ENCODE data around the gene FCHSD2.
"Not testable (repeated sequence)": the region's sequence is repeated elsewhere in the genome, so short reads cannot be mapped to it uniquely, and the experiment has no call there.

FCHSD2 gene

DNA sequence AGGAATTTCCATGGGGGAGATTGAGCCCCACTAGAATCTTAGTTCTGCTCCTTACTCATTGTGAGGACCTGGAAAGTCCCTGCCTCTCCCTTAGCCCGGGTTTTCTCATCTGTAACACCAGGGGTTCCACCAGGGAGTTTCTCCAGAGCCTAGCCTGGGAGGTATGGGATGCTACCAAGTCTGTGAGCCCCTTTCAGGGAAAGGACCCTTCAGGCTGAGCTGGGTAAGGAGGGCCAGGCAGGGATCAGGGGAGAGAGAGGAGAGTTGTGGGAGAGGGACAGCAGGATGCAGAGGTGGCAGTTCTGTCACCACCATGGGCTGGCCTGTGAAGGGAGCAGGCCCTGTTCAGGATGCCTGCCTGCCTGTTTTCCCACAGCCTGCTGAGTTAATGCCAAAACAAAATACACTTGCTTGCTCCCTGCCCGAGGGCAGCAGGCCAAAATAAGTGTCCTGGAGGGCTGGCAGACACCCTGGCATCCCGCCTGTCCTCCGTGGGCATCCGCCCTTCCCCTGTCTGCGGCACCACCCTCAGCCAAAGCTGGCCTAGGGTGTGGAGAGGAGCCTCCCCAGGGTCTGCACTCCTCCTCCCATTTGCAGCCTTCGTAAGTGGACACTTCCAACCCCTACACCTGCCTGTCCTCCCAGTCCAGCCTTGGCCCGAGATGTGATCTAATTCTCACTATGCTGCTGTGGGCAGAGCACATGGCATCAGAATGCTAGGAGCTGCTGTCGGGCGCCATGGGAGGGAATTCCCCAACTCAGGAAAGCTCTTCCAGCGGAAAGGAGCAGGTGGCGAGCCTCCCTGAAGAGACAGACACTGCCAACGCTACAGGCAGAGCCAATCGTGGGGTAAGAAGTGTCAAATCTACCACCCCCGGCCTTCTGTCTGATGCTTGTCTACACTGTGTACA, 5.9 kb upstream of the FCHSD2 start:
- no peak for DNase-seq

DNA sequence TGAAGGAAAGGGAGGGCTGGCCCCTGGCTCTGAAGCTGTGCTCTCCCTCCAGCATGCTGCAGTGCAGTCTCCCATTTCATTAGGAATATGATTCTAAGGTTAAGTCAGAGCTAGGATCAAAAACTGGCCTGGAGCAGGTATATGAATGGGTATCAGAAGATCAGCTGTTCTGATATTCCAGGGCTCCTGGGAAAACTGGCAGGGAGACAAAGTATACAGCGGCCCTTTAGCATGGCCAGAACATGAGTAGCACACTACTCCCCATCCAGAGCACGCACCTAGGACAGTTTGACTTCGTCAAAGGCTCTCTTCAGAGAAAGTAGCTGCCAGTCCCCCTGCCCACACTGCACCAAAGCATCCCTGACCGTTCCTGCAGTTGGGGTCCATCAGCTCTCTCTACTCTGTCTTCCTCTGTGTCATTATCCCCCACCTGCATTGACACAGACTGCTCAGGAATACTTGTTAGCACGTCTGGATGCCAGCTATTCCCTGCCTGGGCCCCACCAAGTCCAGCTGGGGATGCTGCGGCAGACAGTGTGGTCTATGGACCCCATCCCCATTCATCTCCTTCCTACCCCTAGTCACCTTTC, 4.0 kb upstream of the FCHSD2 start:
- DNase-seq, result no peak

DNA sequence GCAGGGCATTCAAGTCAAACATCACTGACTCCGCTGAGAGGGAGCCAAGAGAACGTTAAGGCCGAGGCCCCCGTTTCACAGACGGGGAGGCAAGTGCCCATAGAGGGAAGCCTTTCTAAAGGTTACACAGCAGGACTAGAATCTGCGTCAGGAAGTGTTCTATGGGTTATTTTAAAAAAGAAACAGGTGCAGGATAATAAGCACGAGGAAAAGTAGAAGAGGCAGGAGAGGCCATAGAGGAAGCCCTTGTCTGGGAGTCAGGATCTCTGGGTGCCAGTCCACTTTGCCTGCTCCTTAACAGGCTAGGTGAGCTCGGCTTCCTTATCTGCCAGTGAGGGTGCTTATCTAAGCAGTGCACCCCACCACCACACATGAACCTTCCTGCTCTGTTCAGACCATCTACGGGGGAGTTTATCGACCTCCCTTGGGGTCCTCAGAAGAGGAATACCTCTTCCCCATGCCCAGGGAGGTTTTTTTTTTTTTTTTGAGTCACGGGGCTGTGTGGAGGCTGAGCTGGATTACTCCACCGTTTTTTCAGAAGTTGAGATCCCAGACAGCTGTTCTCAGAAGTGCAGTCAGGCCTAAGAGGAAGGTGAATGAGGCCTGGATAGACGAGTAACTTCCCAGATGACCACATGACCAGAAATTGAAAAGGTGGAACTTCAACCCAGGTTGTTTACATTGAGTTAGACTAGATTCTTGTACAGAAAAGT, 1.2 kb upstream of the FCHSD2 start:
- no peak for DNase-seq

DNA sequence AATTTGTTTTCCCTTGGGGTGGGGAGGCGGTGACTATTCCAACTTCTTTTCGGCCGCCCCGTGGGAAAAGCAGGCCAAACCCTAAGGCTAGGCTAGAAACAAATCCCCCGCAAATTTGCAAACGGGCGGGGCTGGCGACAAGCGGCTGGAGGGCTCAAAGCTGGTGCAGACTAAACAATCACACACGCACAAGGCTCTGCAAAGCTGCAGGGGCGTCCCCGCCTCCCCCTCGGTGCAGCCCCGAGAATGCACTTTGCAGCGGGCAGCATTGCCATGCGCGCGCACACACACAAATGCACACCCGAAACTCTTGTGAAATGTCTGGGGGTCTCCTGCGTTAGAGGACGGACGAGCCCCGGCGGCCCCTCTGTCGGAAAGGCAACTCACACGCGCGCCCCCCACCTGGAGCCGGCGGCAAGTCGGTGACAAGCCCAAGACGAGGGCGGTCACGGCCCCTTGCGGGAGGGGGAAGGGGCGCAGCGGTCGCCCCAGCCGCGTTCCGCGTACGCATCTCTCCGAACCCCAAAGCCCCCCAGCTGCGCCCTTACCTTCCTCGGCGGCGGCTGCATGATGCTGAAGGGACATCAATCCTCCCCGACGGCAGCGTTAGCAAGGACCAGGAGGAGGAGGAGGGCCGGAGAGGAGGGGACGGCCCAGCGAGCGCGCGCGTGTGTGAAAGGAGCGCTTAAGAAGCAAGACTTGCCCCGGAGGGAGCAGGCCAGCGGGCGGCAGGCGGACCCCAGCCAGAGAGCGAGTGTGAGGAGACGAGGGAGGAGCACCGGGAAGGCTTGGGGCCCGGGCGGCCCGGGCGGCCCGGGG, 600 bp downstream of the FCHSD2 start:
- DNase-seq, result peak; percentile 61

DNA sequence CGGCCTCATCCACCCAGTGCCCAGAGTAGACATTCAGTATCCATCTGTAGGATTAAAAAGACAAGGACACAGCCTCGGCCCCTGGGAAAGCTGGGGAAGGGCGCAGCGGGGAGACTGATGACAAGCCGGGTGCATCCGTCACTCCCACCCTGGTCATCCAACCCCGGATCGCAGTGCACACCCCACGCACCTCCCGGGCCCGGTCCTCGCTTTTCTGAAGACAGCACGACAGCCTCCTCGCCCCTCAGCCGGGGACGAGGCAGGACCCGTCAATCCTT, 1.1 kb downstream of the FCHSD2 start:
- DNase-seq, result peak; percentile 26

DNA sequence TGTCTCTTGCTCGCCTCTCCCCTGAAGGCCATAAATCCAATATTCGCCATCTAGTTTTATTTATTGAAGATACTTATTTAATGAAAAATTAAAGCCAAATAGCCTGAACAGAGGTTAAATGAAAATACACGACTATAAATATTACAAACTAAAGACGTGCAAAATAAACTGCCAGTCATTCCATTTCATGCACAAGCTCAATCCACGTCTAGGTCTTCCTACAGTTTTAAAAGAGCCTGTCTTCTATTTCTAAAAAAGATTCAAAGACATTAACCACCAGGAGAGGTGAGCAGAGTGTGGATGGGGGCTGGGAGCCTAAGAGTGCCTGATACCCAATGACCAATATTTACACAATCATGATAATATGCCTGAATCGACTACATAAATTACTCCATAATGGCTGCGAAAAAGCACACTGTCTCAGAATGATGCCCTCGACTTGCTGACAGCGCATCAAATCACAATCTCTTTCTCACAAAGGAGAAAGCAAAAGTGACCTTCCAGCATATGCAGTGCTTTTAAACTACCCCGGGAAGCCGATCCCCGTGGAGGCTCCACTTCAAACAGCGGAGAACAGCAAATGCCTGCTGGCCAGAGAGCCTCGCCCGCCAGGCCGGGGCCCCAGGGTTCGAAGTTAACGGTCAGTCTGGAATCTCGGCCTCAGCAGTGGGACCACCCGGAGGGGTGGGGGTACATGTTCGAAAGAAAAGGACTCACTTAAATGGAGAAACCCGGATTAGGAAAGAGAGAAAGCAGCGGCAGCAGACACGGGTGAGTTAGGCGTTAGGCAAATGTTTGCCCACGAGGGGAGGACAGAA, 1.7 kb downstream of the FCHSD2 start:
- no peak for DNase-seq

DNA sequence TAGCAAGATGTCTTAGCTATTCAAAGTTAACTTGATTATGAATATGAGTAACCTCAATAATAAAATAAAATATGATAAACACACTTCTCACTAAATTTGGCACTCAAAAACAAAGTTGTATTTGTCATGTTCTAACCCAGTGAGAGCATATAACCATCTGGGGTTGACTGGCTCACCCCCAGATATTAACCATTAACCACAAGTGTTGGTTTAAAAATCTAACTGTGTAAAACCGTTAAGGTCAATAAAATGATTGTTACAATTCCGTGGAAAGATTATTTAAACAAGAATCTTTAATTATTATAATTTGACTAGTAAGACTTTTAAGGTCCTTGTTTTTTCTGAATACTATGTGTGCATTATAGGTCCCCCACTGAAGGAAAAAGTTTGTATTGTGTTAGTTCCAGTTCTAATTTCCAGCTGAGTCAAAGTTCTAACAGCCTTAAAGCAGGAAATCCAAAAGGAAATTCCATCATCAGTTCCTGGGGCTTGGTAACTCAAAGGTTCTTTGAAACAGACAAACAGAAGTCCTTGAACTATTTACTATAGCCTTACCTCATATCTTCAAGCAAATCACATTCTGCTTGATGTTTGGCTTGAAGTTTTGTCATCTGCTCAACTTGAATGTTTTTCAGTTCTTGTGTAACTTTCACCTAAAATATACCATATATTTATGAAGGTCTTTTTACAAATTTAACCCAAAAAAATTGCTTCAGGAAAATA, 2.5 kb downstream of the FCHSD2 start:
- DNase-seq, result no peak

DNA sequence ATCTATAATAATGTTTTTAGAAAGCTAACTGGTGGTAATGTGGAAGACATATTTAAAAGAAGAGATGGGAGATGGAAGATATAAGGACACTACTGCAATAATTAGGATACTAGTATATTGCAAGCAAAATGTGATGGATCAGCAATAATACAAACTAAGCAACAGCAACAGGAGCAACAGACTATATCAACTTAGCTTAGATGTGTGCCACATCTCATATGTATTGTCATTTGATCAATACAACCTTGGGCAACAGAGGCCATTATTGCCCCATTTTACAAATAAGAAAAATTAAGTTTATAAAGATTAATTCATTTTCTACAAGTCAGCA, 4.2 kb downstream of the FCHSD2 start:
- DNase-seq, result no peak

DNA sequence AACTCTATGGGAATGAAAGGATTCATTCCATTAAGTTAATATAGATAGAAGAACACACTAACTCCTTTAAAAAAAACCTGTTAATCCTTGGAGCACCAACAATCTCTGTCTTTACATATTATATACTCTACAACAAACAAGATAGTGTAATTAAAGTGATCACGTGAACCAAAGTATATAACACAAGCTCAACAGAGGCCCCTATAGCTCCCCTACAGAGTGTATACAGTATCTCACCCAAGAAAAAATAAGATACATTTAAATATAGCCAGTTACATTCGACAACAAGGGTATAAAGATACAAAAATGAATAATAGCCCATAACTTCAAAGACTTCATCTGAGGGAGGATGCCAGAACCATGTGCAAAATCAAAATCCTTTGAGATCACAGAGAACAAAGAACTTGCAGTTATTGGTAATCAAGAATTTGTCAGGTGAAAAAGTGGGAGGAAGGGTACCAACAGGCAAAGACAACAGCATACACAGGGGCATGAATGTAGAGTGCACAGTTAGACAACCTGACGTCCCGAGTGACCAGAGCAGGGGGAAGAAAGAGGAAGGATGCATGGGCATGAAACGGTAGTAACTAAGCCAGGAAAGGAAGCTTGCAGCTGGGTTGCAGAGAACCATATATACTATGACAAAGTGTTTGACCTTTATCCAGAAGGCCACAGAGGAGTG, 4.7 kb downstream of the FCHSD2 start:
- no peak for DNase-seq

DNA sequence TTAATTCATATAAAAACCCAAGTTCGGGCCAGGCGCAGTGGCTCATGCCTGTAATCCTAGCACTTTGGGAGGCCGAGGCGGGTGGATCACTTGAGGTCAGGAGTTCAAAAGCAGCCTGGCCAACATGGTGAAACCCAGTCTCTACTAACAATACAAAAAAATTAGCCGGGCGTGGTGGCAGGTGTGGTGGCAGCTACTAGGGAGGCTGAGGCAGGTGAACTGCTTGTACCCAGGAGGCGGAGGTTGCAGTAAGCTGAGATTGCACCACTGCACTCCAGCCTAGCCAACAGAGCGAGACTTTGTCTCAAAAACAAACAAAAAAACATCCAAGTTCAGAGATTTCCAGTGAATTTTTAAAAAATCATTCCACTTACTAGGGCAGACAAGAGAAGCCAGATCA, 5.4 kb downstream of the FCHSD2 start:
- not testable (repeated sequence) for DNase-seq

DNA sequence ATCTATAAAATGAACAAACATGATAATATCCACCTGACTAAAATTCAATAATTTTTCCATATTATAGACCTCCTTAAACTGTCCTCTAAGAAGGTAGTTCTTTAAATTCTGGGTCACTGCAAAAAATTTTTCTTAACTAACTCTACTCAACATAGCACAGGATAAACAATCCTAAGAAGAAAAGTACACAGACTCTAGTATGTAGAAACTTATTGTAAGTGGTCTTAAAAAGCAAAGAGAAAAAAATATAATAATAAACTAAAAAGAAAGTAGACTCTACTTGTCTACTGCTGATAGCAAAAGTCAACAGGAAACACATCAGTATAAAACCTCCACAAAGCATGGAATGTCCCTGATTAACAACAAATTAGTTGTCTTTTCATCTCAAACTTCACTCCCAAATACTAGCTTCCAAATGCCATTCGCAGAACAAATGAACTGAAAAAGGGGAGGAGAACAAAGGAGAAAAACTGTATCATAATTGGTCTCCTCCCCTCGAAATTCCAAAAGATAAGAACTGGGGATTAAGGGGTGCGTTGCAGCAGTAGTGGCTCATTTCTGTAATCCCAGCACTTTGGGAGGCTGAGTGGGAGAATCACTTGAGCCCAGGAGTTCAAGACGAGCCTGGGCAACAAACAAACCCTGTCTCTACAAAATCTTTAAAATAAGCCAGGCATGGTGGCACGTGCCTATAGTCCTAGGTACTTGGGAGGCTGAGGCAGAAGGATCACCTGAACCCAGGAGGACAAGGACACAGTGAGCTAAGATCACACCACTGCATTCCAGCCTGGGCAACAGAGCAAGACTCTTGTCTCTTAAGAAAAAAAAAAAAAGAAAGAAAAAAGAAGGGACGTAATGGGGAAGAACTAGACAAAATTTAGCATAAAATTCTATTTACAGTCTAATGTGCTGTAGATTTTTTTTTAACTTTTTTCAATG, 6.5 kb downstream of the FCHSD2 start:
- DNase-seq, result no peak

DNA sequence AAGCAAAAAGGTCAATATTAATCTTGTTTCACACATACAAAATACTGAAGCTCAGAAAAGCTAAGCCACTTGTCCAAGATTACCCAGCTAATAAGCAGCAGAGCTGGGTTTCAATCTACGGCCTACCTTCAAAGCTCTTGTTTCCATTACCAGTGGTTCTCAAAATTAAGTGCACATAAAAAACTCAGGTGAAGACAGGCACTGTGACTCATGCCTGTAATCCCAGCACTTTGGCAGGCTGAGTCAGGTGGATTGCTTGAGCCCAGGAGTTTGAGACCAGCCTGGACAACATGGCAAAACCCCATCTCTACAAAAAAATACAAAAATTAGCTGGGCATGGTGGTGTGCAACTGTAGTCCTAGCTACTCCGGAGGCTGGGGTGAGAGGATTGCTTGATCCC, 9.8 kb downstream of the FCHSD2 start:
- DNase-seq, result not testable (repeated sequence)

DNA sequence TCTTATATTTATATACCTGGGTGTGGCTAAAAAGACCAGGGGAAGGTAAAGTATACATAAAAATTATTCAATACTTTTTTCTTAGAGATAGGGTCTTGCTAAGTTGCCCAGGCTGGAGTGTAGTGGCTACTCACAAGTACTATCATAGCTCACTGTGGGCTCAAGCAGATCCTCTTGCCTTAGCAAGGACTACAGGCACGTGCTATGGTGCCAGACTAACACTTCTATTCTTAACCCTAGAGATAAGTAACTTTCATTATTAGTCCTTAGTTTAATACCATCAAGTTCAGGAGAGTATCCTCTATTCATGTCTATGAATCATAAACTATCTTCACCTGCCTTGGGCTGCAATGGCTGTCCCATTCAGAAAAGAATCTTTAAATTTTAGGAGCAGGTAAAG, 11.9 kb downstream of the FCHSD2 start:
- no peak for DNase-seq

DNA sequence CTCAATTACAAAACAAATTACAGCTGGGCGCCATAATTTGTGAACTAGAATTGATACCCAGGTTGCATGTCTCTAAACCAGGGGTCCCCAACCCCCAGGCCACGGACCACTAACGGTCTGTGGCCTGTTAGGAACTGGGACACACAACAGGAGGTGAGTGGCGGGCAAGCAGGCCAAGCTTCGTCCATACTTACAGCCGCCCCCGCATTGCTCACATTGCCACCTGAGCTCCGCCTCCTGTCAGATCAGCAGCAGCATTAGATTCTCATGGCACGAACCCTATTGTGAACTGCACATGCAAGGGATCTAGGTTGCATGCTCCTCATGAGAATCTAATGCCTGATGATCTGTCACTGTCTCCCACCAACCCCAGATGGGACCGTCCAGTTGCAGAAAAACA, 12.9 kb downstream of the FCHSD2 start:
- no peak for DNase-seq

DNA sequence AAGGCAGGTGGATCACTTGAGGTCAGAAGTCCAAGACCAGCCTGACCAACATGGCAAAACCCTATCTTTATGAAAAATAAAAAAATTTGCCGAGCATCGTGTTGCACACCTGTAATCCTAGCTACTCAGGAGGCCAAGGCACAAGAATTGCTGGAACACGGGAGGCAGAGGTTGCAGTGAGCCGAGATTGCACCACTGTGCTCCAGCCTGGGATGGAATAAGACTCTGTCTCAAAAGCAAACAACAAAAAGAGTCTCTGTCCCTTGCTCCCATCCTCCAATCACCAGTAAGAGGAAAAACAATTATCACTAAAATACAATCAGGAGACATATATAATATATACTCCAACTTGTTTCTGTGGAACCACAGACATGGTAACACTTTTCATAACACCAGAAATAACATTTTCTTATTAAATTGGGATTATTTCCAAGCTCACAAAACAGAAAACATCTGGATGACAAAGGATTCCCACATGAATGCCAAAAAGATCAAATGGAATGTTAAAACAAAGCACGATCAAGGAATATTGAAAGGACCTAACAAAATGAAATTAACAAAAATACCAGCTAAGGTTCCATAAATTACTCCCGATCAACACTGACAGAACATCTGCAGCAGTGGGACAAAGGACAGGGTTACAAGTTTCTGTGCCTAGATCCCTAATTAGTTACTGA, 15.2 kb downstream of the FCHSD2 start:
- no peak for DNase-seq

DNA sequence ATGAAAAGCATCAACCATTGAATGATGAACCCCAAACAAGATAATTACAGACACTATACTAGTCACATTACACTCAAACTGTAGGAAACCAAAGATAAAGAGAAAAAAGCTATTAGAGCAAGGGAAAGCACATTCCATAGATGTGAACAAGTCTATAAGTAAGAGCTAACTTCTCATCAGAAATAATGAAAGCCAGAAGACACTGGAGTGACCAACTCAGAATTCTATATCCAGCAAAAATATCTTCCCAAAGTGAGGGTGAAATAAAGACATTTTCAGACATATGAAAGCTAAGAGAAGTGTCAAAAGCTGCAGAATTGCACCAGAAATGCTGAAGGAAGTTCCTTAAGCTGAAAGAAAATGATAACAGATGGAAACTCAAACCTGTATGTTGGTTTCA, 17.3 kb downstream of the FCHSD2 start:
- no peak for DNase-seq

DNA sequence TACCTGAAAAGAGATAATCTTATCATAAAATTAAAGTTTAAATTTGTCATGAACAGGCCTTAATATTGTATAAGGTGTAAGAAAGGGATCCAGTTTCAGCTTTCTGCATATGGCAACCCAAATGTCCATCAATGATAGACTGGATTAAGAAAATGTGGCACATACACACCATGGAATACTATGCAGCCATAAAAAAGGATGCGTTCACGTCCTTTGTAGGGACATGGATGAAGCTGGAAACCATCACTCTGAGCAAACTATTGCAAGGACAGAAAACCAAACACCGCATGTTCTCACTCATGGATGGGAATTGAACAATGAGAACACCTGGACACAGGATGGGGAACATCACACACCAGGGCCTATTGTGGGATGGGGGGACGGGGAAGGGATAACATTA, 18.2 kb downstream of the FCHSD2 start:
- not testable (repeated sequence) for DNase-seq

DNA sequence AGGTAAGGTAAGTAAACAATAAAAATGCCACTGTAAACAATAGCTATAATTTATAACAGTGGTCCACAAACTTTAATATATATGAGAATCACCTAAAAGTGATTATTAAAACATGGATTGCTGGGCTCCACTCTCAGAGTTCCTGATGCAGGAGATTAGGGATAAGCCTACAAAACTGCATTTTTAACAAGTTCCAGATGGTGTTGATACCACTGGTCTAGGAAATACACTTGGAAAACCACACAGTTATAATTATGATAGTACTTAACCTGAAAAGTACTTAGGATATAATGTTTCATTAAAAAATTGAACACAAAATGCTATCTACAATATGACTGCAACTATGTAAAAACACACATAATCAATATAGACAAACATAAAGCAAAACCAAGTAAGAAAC, 20.4 kb downstream of the FCHSD2 start:
- DNase-seq, result no peak

DNA sequence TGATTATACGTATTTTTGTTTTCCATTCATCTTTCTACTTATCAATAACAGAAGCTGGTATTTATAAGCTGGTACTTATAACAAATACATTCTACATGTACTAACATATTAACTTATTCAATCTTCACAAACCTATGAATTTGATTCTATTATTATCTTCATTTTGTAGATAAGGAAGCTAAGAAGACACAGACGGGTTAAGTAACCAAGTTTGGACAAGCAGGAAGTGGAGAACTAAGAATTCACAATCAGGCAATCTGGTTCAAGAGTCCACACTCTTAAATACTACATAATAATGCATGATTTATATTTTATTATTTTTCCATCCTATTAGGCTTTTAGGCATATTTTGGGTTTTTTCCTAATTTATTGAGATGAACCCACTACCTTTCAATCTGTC, 25.0 kb downstream of the FCHSD2 start:
- DNase-seq, result no peak

DNA sequence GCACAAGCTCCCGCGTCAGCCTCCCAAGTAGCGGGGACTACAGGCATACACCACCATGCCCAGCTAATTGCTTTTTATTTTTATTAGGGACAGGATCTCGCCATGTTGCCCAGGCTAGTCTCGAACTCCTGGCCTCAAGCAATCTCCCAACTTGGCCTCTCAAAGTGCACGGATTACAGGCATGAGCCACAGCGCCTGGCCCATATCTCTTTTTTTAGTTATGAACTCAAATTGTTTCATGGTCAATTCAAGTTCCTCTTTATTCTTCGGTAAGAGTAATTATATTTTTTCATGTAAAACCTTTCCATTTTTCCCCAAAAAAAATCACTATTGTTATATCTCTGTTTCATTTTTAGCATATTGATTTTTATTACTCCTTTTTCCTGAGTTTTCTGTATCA, 25.5 kb downstream of the FCHSD2 start:
- no peak for DNase-seq

All from stimulated activated CD4-positive, alpha-beta T cell treated with anti-CD3 and anti-CD28 coated beads, Interleukin-4, amount 100 ng/mL, for 1 hour (primary cell).